Transverse colon (tissue), 4 donors: ENCODE data around the gene PRTN3. TPM values are rescaled to one million over a fixed set of nuclear protein-coding genes. Genes with fewer than 3 reads are reported as not detected.

Experiments
- DNase-seq: peaks from one replicate; pipeline ENCODE4 v3.0.0-alpha.2; 2019
- H3K27ac ChIP-seq, 4 donors: fragments of 200-600 bp; sonication (generic); 2 replicates each; pipeline ENCODE4 v1.5.1; 2016 to 2018; ENCODE audit warnings: inconsistent platforms in 4 of 4
- H3K27me3 ChIP-seq: fragments of 200-600 bp; sonication (generic); 2 replicates; pipeline ENCODE4 v1.5.1; 2017; ENCODE audit warnings: inconsistent platforms
- H3K36me3 ChIP-seq, 4 donors: fragments of 200-600 bp; sonication (generic); 2 replicates each; pipeline ENCODE4 v1.5.1; 2017 to 2019; ENCODE audit warnings: inconsistent platforms in 4 of 4
- H3K4me1 ChIP-seq, 4 donors: fragments of 200-600 bp; sonication (generic); 2 replicates each; pipeline ENCODE4 v1.5.1; 2017 to 2020; ENCODE audit warnings: inconsistent platforms in 4 of 4
- H3K4me3 ChIP-seq, 4 donors: fragments of 200-600 bp; sonication (generic); 1 replicate in 1 of 4; 2 replicates in 3 of 4; pipeline versions ENCODE4 v1.5.1 to v1.6.1; 2017 to 2019; ENCODE audit warnings: inconsistent platforms in 4 of 4
- H3K9me3 ChIP-seq, 2 donors: fragments of 200-600 bp; sonication (generic); 2 replicates each; pipeline ENCODE4 v1.5.1; 2017 to 2019; ENCODE audit warnings: inconsistent platforms in 2 of 2
- CTCF ChIP-seq, 5 experiments: fragments of 200-600 bp in 3 of 5; fragments of 450-650 bp in 2 of 5; sonication (generic) in 3 of 5; IDR thresholded peaks; 1 replicate in 2 of 5; 2 replicates in 3 of 5; pipeline ENCODE4 v1.5.1; 2016 to 2017; ENCODE audit warnings: antibody characterized with exemption in 5 of 5, inconsistent platforms in 3 of 5, mild to moderate bottlenecking in 2 of 5, moderate library complexity in 1 of 5
- EP300 ChIP-seq: sonication (generic); formaldehyde crosslinking; IDR thresholded peaks from one replicate; pipeline ENCODE4 v1.6.1; 2017; ENCODE audit warnings: antibody characterized with exemption, low read depth
- POLR2A ChIP-seq: fragments of 450-650 bp; IDR thresholded peaks from one replicate; pipeline ENCODE4 v1.6.1; 2016; ENCODE audit warnings: antibody characterized with exemption, mild to moderate bottlenecking, moderate library complexity
- POLR2AphosphoS5 ChIP-seq, 3 donors: sonication (generic); formaldehyde crosslinking; IDR thresholded peaks; one replicate each; pipeline ENCODE4 v1.6.1; 2016; ENCODE audit warnings: antibody characterized with exemption in 3 of 3
- WGBS, 2 donors: methylation state at CpG; one replicate each; pipeline ENCODE4 v1.1.5; 2018; ENCODE audit warnings: low coverage in 1 of 2; 5-methylcytosine and 5-hydroxymethylcytosine counted together
- in situ Hi-C, 4 donors: fragments of 200-750 bp; cut with MboI; loops; one replicate each; pipeline versions ENCODE4 v1.15.0 to v1.15.1; 2017; ENCODE audit warnings: low sequenced_read_pairs in 3 of 4, low pct_ligation_motif_present in 1 of 4, low pct_unique_long_range_greater_than_20kb in 1 of 4
- intact Hi-C: fragments of 100-400 bp; cut with DNase I; formaldehyde crosslinking; loops from one replicate; pipeline ENCODE4 v1.15.1; 2023; ENCODE audit warnings: low total_unique reads
- total RNA-seq, 4 donors: library from RNA; depleted of rRNA; stranded (reverse); fragments of >200 nt; gene quantifications; one replicate each; pipeline ENCODE4 v1.1.0, GENCODE V29; 2016

PRTN3 gene
- total RNA-seq, 4 donors from 2014 or later = not detected

GRCh38 chr19:870314-870713, 29.5 kb downstream of the PRTN3 start:
- no peak overlapping the region for H3K4me3 ChIP-seq
- 87 to 89% methylated on average over 4 to 8 of the region's 8 CpGs for WGBS, 2 donors
- in situ Hi-C loops = loop anchor here in 1 of 4 donors (25.0 kb wide), 1 partner anchor 117 kb away; the partner anchor contains the start of gene WDR18
- no peaks in the 10 kb centered on the region for H3K27me3 ChIP-seq
- intact Hi-C loops = no loop called here
- TF ChIP-seq POLR2AphosphoS5 (IDR thresholded peaks at IDR 0.05) = no peak
- no peak for TF ChIP-seq CTCF (IDR thresholded peaks at IDR 0.05)
- no peak for TF ChIP-seq POLR2A
- TF ChIP-seq EP300 = no peak
- H3K9me3 ChIP-seq = no peaks in the 10 kb centered on the region
- no peak for DNase-seq
- H3K27ac ChIP-seq = peak overlapping the region; percentile 66 to 89 (median 78)
- H3K4me1 ChIP-seq = peaks cover 12 to 25% (median 18%) of the 10 kb centered on the region in 4 donors
- peaks cover 0 to 5% (median 0%) of the 10 kb centered on the region in 4 donors for H3K36me3 ChIP-seq

- no peaks in the 10 kb centered on the region for H3K27me3 ChIP-seq
- in situ Hi-C loops = loop anchor here in 1 of 4 donors (25.0 kb wide), 1 partner anchor 116 kb away; the partner anchor contains the start of gene WDR18
- peak overlapping the region; percentile 34 to 89 (median 64) for H3K27ac ChIP-seq
- peaks cover 0 to 11% (median 2%) of the 10 kb centered on the region in 4 donors for H3K36me3 ChIP-seq
- intact Hi-C loops = no loop called here
- no peak for DNase-seq
- 63 to 80% methylated on average over 2 to 27 of the region's 28 CpGs for WGBS, 2 donors
- no peak overlapping the region for H3K4me3 ChIP-seq
- H3K4me1 ChIP-seq = peaks cover 12 to 25% (median 18%) of the 10 kb centered on the region in 4 donors
- TF ChIP-seq CTCF (IDR thresholded peaks at IDR 0.05) (no peak), POLR2A (no peak), POLR2AphosphoS5 (IDR thresholded peaks at IDR 0.05) (peak in 1 of 3 donors; percentile 7), EP300 (no peak)
- no peaks in the 10 kb centered on the region for H3K9me3 ChIP-seq
These were observed 30.2 kb downstream of the PRTN3 start for GRCh38 chr19:870963-871401.

- Histone ChIP-seq H3K27ac (peak overlapping the region; percentile 73 to 89 (median 83)), H3K27me3 (no peaks in the 10 kb centered on the region), H3K9me3 (no peaks in the 10 kb centered on the region), H3K4me3 (no peak overlapping the region), H3K4me1 (peaks cover 12 to 25% (median 18%) of the 10 kb centered on the region in 4 donors), H3K36me3 (peaks cover 0 to 14% (median 2%) of the 10 kb centered on the region in 4 donors)
- in situ Hi-C loops (loop anchor here in 1 of 4 donors (25.0 kb wide), 1 partner anchor 116 kb away; the partner anchor contains the start of gene WDR18), intact Hi-C loops (no loop called here)
- no peak for DNase-seq
- 70 to 75% methylated on average over 2 to 23 of the region's 33 CpGs for WGBS, 2 donors
- TF ChIP-seq POLR2AphosphoS5 (IDR thresholded peaks at IDR 0.05) (no peak), EP300 (no peak), POLR2A (no peak), CTCF (IDR thresholded peaks at IDR 0.05) (no peak)
These were observed 30.9 kb downstream of the PRTN3 start for GRCh38 chr19:871446-872265.

- intact Hi-C loops (no loop called here), in situ Hi-C loops (loop anchor here in 1 of 4 donors (25.0 kb wide), 1 partner anchor 115 kb away; the partner anchor contains the start of gene WDR18)
- H3K9me3 ChIP-seq = no peaks in the 10 kb centered on the region
- H3K4me3 ChIP-seq = peak overlapping the region in 2 of 4 donors; percentile 13 to 26
- DNase-seq = peak; percentile 92
- 36% methylated on average over 25 of the region's 27 CpGs; no CpG with 5 or more reads in 1 of the 2 donors for WGBS, 2 donors
- TF ChIP-seq POLR2A (no peak), POLR2AphosphoS5 (IDR thresholded peaks at IDR 0.05) (peak in 1 of 3 donors; percentile 24)
- peaks cover 12 to 25% (median 18%) of the 10 kb centered on the region in 4 donors for H3K4me1 ChIP-seq
- peaks cover 0 to 14% (median 2%) of the 10 kb centered on the region in 4 donors for H3K36me3 ChIP-seq
- H3K27ac ChIP-seq = peak overlapping the region; percentile 72 to 86 (median 76)
- no peaks in the 10 kb centered on the region for H3K27me3 ChIP-seq
These were observed 31.6 kb downstream of the PRTN3 start for GRCh38 chr19:872266-872951.
